NCI-H1694 treated with DMSO at 0.1 percent for 48 hours (cell line): ENCODE results near the gene KCNH3.
"Not testable (repeated sequence)": the region's sequence is repeated elsewhere in the genome, so short reads cannot be mapped to it uniquely, and the experiment has no call there.

Experiments used
- DNase-seq: peaks from one replicate; lab custom pipeline; 2025; lab: John Stamatoyannopoulos, UW

KCNH3 gene, protein sequence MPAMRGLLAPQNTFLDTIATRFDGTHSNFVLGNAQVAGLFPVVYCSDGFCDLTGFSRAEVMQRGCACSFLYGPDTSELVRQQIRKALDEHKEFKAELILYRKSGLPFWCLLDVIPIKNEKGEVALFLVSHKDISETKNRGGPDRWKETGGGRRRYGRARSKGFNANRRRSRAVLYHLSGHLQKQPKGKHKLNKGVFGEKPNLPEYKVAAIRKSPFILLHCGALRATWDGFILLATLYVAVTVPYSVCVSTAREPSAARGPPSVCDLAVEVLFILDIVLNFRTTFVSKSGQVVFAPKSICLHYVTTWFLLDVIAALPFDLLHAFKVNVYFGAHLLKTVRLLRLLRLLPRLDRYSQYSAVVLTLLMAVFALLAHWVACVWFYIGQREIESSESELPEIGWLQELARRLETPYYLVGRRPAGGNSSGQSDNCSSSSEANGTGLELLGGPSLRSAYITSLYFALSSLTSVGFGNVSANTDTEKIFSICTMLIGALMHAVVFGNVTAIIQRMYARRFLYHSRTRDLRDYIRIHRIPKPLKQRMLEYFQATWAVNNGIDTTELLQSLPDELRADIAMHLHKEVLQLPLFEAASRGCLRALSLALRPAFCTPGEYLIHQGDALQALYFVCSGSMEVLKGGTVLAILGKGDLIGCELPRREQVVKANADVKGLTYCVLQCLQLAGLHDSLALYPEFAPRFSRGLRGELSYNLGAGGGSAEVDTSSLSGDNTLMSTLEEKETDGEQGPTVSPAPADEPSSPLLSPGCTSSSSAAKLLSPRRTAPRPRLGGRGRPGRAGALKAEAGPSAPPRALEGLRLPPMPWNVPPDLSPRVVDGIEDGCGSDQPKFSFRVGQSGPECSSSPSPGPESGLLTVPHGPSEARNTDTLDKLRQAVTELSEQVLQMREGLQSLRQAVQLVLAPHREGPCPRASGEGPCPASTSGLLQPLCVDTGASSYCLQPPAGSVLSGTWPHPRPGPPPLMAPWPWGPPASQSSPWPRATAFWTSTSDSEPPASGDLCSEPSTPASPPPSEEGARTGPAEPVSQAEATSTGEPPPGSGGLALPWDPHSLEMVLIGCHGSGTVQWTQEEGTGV

DNA sequence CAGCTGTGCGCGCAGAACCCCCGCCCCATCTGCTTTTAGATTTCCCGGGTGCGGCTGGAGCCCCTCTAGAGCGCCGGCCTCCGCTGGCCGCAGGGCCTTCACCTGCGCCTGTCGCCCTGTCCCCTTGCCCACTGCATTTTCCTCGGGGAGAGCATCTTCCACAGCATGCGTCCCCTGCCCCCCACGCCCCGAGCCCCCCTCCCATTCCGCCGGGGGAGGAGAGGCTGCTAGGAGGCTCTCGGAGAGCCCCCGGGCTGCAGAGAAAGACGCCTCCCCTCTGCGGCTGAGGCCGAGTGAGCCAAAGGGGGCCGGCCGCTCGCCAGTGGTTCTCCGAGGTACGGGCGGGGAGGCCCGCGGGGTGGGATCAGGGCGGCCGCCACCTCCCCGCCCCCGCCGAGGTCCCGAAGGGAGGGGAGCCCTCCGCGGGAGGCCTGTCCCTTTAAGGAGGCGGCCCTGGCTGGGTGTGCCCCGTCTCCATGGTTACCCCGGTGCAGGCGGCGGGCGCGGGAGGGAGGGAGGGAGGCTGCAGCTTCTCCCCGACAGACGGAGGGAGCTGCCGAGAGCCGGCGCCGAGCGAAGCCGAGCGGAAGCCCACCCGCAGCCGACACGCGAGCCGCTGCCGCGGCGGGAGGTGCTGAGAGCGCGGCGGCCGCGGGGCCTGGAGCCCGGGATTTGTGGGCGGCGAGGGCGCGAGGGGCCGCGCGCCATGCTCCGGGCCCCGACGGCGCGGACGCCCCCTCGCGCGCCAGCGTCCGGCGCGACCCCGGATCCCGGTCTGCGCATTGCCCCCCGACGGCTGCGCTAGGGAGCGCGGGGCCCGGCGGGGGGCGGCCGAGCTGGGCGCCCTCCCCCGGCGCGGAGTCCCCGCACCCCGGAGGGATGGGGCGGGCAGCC is at the start of gene KCNH3:
TSS of gene KCNH3 (plus strand) at position 521 of the 894 bp plus-strand sequence. CDS start 387 bp downstream, outside the sequence.
- DNase-seq = peak; percentile 49

DNA sequence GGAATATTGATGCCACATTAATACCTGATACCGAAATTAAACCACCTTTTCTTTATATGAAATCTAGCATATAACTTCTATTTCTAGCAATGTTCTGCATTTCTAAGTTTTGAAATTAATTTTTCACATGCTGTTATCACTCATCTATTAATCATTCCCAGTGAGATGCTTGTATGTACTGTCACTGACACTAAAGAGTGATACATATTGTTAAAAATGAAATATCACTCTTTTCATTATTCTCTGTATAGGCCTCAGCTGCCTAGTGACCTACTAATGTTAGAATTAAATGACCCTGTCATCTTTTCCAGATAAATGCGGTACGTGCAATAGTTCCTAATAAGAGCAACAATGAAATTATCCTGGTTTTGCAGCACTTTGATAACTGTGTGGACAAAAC is 49.7 kb upstream of the KCNH3 start:
- DNase-seq = no peak

DNA sequence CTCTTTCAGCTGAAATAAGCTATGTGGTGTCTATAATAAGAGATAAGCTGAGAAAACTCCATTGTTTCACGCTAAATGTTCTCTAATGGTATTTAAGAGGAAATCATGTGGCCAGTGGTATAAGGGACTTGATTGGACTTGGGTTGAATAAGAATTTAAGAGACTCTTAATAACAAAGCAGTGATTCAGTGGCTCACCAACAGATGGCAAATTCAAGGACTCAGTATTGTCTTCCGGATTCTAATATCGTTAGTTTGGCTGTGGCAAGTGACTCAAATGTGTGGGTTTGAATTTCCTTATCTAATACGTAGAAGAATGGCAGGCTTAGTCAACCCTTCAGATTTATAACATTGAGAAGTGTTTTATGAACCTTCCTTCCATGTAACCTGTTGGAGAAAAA is 49.1 kb upstream of the KCNH3 start:
- no peak for DNase-seq

DNA sequence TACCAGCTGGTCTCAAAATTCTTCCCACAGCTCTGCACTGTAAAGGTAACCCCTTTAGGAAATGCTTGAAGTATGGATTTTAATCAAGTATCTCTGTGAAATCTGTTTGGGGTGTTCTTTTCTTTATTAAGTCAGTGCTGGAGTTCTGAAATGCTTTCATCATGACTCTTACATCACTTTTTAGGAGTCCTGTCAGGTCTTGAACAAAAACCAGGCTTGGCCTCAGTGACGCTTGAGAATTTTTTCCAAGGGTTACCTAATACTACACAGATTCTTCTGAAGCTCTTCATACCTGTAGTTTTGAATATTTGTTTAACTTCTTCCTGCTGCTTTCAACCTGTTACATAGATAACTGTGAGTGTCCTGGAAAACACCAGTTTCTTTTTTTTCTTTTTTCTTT is 47.0 kb upstream of the KCNH3 start:
- no peak for DNase-seq

DNA sequence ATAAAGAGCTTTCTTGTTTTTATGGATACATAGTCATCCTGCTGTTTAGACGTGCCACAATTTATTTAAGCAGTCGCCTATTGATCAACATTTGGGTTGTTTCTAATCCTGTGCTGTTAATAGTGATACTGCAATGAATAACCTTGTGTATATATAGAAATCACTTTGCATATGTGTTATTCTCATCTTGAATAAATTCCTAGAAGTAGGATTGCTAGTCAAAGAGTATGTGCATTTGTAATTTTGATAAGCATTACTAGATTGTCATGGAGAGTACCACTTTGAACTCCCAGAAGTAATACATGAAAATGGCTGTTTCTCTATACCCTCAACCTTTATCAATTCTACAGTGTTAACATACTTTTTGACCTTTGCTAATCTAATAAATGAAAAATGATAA is 44.9 kb upstream of the KCNH3 start:
- no peak for DNase-seq

DNA sequence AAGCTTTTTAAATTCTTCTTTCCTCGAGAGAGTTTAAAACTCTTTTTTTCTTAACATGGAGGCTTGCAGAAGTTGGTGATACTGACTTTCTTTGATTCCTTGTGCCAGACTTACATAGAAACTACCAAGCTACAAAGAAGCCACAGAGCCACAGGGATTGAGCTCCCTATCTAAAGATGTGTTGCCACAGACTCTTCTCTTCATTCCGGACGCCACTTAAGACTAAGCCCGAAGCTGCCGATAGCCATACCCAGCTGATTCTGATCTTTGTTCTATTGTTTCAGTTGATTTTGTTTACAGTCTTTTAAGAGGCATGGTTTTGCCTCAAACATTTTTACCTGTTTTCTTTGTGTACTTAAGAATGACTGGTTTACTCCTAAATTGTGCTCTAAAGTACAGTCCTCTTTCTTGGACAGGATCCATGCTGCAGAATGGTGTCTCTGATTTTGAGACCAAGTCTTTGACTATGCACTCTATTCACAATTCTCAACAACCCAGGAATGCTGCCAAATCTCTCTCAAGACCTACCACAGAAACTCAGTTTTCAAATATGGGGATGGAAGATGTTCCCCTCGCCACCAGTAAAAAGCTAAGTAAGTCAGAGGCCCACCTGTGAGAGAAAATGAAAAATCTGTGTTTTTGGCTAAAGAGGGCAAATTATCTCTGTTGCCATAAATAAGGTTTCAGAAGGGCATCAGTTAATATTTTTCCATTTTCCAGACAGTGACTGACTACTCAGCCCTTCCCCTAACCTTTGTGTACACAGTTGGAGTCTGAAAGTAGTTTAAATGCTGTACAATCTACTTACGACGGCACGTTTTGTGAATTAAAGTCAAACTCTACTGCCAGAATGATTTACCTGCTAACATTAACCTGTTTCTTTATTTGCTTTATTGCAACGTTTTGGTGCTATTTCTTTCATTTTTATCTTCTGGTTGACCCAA is 42.1 kb upstream of the KCNH3 start:
- DNase-seq = no peak

DNA sequence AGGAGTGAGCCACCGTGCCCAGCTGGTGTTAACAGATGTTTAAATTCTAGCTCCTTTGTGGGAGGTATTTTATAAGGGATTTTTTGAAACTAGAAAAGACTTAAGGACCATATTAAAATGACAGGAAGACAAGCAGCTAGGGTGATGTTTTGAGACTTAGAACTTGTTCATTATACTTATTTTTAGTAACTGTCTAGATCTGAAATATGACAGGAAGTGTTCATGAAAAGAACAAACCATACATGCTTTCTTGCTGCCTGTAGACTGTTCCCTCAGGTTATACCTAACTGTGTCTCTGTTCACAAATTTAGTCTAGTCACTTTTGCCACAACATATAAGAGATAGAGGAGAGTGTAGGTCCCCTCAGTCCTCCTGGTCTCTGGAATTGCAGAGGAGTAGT is 36.9 kb upstream of the KCNH3 start:
- DNase-seq = no peak

DNA sequence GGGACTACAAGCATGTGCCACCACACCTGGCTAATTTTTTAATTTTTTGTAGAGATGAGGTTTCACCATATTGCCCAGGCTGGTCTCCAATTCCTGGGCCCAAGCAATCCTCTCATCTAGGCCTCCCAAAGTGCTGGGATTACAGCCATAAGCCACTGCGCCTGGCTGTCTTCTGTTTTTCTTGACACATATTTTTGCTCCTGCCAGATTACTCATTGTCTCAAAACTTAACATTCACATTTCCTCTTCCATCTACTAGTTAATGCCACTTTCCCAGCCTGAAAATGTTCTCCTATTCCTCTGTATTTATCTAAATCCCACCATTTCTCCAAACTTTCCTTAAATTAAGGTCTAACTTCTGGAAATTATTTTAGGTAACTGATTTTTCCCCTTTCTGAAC is 36.2 kb upstream of the KCNH3 start:
- DNase-seq = no peak

DNA sequence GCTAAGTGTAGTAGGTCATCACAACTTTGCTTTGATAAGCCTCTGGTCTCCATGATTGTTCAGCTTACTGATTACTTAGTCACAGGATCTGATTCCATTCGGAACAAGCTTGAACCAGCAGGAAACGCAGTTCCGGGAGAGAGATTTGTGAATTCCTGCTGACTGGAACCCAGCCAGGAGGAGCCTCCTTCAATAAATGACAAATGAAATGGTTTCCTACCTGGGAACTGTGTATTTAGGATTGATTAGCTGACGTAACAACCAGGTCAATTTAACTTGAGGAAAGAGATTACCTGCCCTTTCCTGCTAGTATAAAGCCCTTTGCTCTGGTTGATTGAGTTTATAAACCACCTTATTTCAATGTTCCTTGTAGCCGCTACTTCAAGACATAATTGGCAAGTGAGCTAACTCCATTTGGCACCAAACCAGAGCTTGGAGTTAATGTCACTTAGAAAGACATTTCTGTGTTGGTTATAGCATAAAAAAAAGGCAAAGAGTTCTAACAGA is 35.1 kb upstream of the KCNH3 start:
- DNase-seq = no peak

DNA sequence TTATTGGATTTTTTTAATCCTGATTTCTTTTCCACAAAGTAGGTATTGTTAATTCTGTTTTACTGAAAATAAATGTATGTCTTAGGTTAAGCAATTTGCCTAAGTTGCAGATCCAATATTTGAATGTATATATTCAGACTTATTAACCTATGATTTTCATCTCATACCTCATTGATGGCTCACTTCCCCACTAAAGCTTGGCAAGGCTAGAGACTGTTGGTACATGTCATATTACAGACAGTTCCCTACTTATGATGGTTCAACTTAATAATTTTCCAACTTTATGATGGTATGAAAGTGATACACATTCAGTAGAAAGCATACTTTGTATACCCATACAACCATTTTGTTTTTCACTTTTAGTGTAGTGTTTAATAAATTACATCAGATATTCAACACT is 33.2 kb upstream of the KCNH3 start:
- no peak for DNase-seq

DNA sequence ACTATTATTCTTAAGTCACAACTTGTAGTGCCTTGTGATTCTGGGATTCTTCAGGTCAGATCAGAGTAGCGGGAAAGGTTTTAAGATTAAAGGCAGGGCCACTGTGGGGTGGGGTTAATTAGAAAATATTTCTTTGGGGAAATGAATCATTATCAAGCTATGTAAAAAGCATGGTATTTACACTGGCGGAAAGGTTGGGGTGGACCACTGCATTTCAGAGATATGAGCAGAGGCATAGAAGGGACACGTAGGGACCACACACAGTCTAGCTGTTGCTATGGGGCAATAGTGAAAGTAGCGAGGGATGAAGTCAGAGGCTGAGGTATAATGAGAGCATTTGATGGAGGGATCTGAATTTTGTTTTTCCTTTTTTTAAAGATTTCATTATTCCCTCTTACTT is 31.7 kb upstream of the KCNH3 start:
- no peak for DNase-seq

DNA sequence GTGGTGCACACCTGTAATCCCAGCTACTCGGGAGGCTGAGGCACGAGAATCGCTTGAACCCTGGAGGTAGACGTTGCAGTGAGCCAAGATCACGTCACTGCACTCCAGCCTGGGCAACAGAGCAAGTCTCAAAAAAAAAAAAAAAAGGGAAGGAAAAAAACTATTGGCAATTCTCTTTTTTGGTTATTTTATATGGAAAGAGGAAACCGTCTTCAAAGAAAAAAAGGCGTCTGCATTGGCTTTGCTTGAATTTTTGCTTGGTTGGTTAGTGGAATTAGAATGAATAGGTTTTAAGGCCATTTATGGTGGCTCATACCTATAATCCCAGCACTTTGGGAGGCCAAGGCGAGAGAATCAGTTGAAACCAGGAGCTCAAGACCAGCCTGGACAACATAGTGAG is 29.1 kb upstream of the KCNH3 start:
- DNase-seq = not testable (repeated sequence)

DNA sequence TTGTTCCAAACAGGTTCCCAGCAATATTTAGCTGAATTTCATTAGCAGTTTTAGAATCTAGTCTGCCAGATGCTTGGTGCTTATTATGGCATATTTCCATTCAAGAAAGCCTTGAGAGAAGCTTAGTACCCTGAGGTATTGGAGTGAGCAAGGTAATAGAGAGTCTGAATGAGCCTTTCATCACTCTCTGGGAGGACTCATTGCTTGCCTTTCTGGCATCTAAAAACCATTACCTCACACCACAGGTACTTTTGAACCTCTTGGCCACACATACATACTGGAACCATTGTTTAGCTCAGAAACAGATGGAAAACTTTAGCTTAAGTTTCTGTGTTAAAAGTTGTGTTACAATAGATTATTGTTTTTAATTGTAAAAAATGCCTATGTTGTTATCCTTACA is 27.4 kb upstream of the KCNH3 start:
- no peak for DNase-seq

DNA sequence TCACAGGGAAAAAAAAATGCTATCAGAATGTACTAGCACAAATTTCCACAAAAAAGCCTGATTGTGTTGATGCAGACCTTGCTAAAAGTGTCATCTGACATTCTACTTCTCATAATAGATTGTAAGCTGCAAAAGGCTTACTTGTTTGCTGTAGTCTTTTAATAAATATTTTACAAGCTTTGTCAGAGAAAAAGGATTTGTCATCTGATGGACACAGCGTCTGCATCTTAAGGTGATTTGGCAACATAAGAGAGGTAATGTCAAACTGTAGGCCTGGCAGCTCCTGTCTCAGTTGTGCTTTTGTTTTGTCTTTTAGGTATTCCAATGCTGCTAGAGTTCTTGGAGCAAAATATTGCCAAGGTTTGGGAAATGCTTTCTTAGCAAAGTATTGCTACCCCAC is 26.3 kb upstream of the KCNH3 start:
- no peak for DNase-seq

DNA sequence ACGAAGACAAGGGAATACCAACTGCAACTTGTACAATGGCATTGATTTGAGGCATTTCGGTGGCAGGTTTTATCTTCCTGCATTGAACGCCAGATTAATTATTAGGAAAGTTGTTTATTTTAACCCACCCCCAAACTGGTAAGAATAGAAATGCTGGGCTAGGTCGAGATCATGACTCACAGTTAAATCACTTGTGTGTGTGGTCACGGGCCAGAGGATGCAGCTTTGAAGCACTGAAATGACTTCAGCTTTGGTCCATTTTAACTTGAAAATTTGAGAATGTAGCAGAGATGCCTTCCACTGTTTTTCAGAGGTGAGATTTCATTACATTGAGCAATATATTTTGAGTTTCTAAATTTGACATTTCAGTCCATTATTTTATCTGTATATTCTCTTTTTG is 23.6 kb upstream of the KCNH3 start:
- DNase-seq = no peak

DNA sequence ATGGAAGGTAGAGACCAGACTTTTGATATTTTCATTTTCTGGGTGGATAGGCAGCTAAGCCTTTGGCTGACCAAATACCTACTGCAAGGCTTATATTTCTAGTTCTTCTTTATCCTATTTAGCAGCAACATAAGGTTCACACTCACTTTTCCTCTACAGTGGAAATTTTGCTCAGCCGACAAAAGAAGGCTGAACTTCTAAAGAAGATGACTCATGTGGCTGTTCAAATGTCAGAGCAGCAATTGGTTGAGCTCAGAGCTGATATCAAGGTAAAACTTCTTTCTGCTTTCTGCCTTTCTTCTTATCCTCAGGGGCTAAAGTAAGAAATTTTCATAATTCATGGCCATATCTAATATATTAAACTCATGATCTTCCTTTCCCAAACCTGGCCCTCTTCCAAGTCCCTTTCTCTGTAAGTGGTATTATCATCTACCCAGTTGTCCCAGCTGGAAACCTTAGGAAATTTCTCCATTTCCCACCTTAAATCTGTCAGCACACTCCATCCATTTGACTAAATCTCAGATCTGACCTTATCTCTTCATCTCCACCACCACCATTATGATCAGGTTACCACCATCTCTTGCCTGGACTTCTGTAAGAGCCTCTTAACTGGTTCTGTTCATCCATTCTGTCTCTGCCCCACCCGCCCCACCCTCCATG is 19.8 kb upstream of the KCNH3 start:
- no peak for DNase-seq

DNA sequence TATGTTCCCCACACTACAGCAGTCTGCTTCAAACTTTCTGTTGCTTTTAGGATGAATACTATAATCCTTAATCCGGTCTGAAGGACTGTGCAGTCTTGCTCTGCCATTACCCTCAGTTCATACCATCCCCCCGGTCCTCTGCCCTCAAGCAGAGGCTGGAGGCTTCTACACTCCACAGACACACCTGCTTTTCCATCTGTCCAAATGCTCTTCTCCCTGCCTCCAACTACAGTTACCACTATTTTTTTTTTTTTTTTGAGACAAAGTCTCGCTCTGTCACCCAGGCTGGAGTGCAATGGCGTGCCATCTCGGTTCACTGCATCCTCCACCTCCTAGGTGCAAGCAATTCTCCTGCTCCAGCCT is 19.3 kb upstream of the KCNH3 start:
- no peak for DNase-seq

DNA sequence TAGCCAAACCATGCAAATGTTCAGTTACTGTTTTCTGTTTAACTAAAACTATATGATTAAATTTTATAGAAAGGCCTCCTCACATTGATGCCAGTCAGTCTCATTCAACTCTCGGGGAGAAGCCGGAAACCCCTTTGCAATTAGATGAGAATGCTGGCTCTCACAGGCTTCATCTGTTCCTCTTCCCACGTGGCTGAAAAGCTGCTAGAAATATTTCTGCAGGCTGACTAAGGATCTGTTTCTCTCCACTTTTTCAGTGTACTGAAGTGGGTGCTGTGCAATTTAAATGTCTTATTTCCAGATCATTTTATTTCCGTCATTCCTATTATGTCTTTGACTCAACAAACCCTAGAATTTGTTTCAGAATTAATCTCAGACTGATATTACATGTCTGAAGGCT is 17.4 kb upstream of the KCNH3 start:
- DNase-seq = no peak

DNA sequence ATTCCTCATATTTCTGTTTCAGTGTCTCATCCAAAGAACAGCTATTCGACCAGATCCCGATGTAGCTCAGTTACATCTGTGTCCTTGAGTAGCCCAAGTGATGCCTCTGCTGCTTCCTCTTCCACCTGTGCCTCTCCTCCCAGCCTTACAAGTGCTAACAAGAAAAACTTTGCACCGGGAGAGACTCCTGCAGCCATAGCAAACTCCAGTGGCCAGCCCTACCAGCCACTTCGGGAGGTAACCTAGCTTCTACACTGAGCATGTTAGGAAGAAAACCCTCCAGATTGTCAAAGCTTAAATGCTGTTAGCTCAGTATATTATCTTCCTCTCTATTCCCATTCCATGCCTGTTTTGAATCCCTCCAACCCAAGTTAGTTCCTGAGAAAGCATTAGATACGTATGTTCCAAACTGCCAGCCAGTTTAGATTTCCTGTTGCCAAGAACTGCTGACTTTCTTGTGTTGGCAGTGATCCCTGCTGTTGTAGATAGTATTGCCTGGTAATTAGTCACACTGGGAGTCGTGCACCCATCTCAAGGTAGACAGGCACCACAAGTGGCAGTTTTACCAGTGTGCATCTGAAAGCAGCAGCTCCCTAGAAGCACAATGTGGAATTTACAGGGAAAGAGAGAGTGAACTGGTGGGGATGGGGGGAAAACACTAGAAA is 14.0 kb upstream of the KCNH3 start:
- DNase-seq = no peak
